KG1 (cell line): Measurements from ENCODE around the gene DENND4C.
A peak's percentile ranks its signal among the peaks of the same experiment; 100 is the strongest.
"Not testable (repeated sequence)": the region's sequence is repeated elsewhere in the genome, so short reads cannot be mapped to it uniquely, and the experiment has no call there.

Source experiments
- DNase-seq: peaks from one replicate; lab custom pipeline; 2025; lab: John Stamatoyannopoulos, UW

Gene DENND4C

GRCh38 chr9:19224563-19224962, 5.9 kb upstream of the DENND4C start:
- DNase-seq, result no peak

GRCh38 chr9:19229595-19230354, 718 bp upstream of the DENND4C start:
- DNase-seq, result peak; percentile 47

- DNase-seq, result peak; percentile 35
Measured at GRCh38 chr9:19231126-19231903, 822 bp downstream of the DENND4C start.

GRCh38 chr9:19231904-19232822, 1.7 kb downstream of the DENND4C start:
- DNase-seq, result peak; percentile 52

GRCh38 chr9:19232823-19233194, 2.3 kb downstream of the DENND4C start:
- DNase-seq, result no peak

GRCh38 chr9:19233344-19233743, 2.9 kb downstream of the DENND4C start:
- no peak for DNase-seq

GRCh38 chr9:19239955-19240354, 9.5 kb downstream of the DENND4C start:
- no peak for DNase-seq

- DNase-seq, result no peak
Measured at GRCh38 chr9:19241728-19242127, 11.2 kb downstream of the DENND4C start.

- DNase-seq, result no peak
Measured at GRCh38 chr9:19243366-19244033, 13.0 kb downstream of the DENND4C start.

GRCh38 chr9:19246891-19247290, 16.4 kb downstream of the DENND4C start:
- no peak for DNase-seq

GRCh38 chr9:19247420-19247819, 16.9 kb downstream of the DENND4C start:
- DNase-seq, result no peak

- not testable (repeated sequence) for DNase-seq
Measured at GRCh38 chr9:19250346-19250745, 19.9 kb downstream of the DENND4C start.

GRCh38 chr9:19251203-19251602, 20.7 kb downstream of the DENND4C start:
- DNase-seq, result not testable (repeated sequence)

- not testable (repeated sequence) for DNase-seq
Measured at GRCh38 chr9:19251622-19252021, 21.1 kb downstream of the DENND4C start.

GRCh38 chr9:19252174-19252884, 21.8 kb downstream of the DENND4C start:
- DNase-seq, result no peak

GRCh38 chr9:19252885-19253219, 22.4 kb downstream of the DENND4C start:
- DNase-seq, result no peak

- DNase-seq, result no peak
Measured at GRCh38 chr9:19255112-19255511, 24.6 kb downstream of the DENND4C start.

GRCh38 chr9:19255821-19256220, 25.3 kb downstream of the DENND4C start:
- no peak for DNase-seq

GRCh38 chr9:19259665-19260255, 29.3 kb downstream of the DENND4C start:
- not testable (repeated sequence) for DNase-seq

- DNase-seq, result not testable (repeated sequence)
Measured at GRCh38 chr9:19265602-19266001, 35.1 kb downstream of the DENND4C start.
